Measurements from ENCODE around the gene RBM25.

Gene RBM25

GRCh38 chr14:73116079-73116665 is 57.8 kb downstream of the RBM25 start:
- no peak overlapping the region for H2BK12ac ChIP-seq (ENCODE audit: low read length in 2 of 2)
- H3K4ac ChIP-seq (ENCODE audit: low read depth in 1 of 2, low read length in 2 of 2): no peak overlapping the region
- H2AFZ ChIP-seq (ENCODE audit: low read depth, low read length): no peak overlapping the region
- no peak overlapping the region for H3K18ac ChIP-seq (ENCODE audit: low read depth in 1 of 2, low read length in 2 of 2)
- H2BK5ac ChIP-seq (ENCODE audit: low read depth, low read length, poor library complexity, severe bottlenecking): no peak overlapping the region
- H3K4me1 ChIP-seq (ENCODE audit: control insufficient read depth, insufficient read depth, low read depth, low read length): no peaks in the 10 kb centered on the region
- 97% methylated on average over 6 of the region's 6 CpGs for WGBS
- H2BK15ac ChIP-seq (ENCODE audit: low read depth, poor library complexity, severe bottlenecking): no peak overlapping the region
- H3K14ac ChIP-seq (ENCODE audit: low read length in 2 of 2): no peak overlapping the region
- H2AK5ac ChIP-seq (ENCODE audit: low read length, severe bottlenecking): no peak overlapping the region
- no peaks in the 10 kb centered on the region for H3K27me3 ChIP-seq (ENCODE audit: control insufficient read depth in 1 of 2, insufficient read depth in 1 of 2, low read length in 2 of 2)
- no peak overlapping the region for H2BK120ac ChIP-seq (ENCODE audit: low read depth, low read length)
- DNase-seq: no peak
- no peak overlapping the region for H4K8ac ChIP-seq (ENCODE audit: low read length)
- H3K27ac ChIP-seq (ENCODE audit: low read length, poor library complexity, severe bottlenecking): no peak overlapping the region
- H3K4me3 ChIP-seq (ENCODE audit: insufficient read depth in 1 of 2, low read depth in 1 of 2, low read length in 2 of 2): no peak overlapping the region
- no peak overlapping the region for H3K9ac ChIP-seq (ENCODE audit: low read length)
- no peaks in the 10 kb centered on the region for H3K9me3 ChIP-seq (ENCODE audit: control insufficient read depth, low read length)
- H3K4me2 ChIP-seq (ENCODE audit: low read length, poor library complexity, severe bottlenecking): no peak overlapping the region
- no peak overlapping the region for H3K23ac ChIP-seq (ENCODE audit: low read length in 2 of 2)
- peaks cover 19 to 88% of the 10 kb centered on the region in 2 experiments for H3K36me3 ChIP-seq (ENCODE audit: control insufficient read depth in 1 of 2, insufficient read depth in 2 of 2, low read depth in 1 of 2, low read length in 2 of 2)
- no peak overlapping the region for H4K91ac ChIP-seq (ENCODE audit: low read length)
- peaks cover 22% of the 10 kb centered on the region for H3K79me1 ChIP-seq (replicated peaks; ENCODE audit: low read length, poor library complexity, severe bottlenecking)

GRCh38 chr14:73124180-73124894 is 66.0 kb downstream of the RBM25 start:
- Histone ChIP-seq H3K27ac (ENCODE audit: low read length, poor library complexity, severe bottlenecking) (no peak overlapping the region), H3K18ac (ENCODE audit: low read depth in 1 of 2, low read length in 2 of 2) (no peak overlapping the region), H2BK15ac (ENCODE audit: low read depth, poor library complexity, severe bottlenecking) (no peak overlapping the region), H2AFZ (ENCODE audit: low read depth, low read length) (no peak overlapping the region), H3K23ac (ENCODE audit: low read length in 2 of 2) (no peak overlapping the region), H2BK12ac (ENCODE audit: low read length in 2 of 2) (no peak overlapping the region), H2BK120ac (ENCODE audit: low read depth, low read length) (no peak overlapping the region), H4K91ac (ENCODE audit: low read length) (no peak overlapping the region), H3K9me3 (ENCODE audit: control insufficient read depth, low read length) (no peaks in the 10 kb centered on the region), H3K27me3 (ENCODE audit: control insufficient read depth in 1 of 2, insufficient read depth in 1 of 2, low read length in 2 of 2) (no peaks in the 10 kb centered on the region), H4K8ac (ENCODE audit: low read length) (no peak overlapping the region), H3K4me2 (ENCODE audit: low read length, poor library complexity, severe bottlenecking) (no peak overlapping the region), H3K36me3 (ENCODE audit: control insufficient read depth in 1 of 2, insufficient read depth in 2 of 2, low read depth in 1 of 2, low read length in 2 of 2) (peaks cover 7 to 64% of the 10 kb centered on the region in 2 experiments), H3K4ac (ENCODE audit: low read depth in 1 of 2, low read length in 2 of 2) (no peak overlapping the region), H3K4me1 (ENCODE audit: control insufficient read depth, insufficient read depth, low read depth, low read length) (peaks cover 2% of the 10 kb centered on the region), H3K4me3 (ENCODE audit: insufficient read depth in 1 of 2, low read depth in 1 of 2, low read length in 2 of 2) (no peak overlapping the region), H3K9ac (ENCODE audit: low read length) (no peak overlapping the region), H2AK5ac (ENCODE audit: low read length, severe bottlenecking) (no peak overlapping the region), H2BK5ac (ENCODE audit: low read depth, low read length, poor library complexity, severe bottlenecking) (no peak overlapping the region), H3K14ac (ENCODE audit: low read length in 2 of 2) (no peak overlapping the region), H3K79me1 (replicated peaks; ENCODE audit: low read length, poor library complexity, severe bottlenecking) (peaks cover 5% of the 10 kb centered on the region)
- 98% methylated on average over 6 of the region's 6 CpGs for WGBS
- DNase-seq: no peak

GRCh38 chr14:73125169-73125588 is 66.8 kb downstream of the RBM25 start:
- H2AK5ac ChIP-seq (ENCODE audit: low read length, severe bottlenecking): no peak overlapping the region
- H3K4me2 ChIP-seq (ENCODE audit: low read length, poor library complexity, severe bottlenecking): no peak overlapping the region
- no peak overlapping the region for H4K8ac ChIP-seq (ENCODE audit: low read length)
- peaks cover 8% of the 10 kb centered on the region for H3K79me1 ChIP-seq (replicated peaks; ENCODE audit: low read length, poor library complexity, severe bottlenecking)
- H2BK120ac ChIP-seq (ENCODE audit: low read depth, low read length): no peak overlapping the region
- DNase-seq: no peak
- whole genome bisulfite sequencing: 75% methylated on average over 5 of the region's 5 CpGs
- H2BK12ac ChIP-seq (ENCODE audit: low read length in 2 of 2): no peak overlapping the region
- H3K27me3 ChIP-seq (ENCODE audit: control insufficient read depth in 1 of 2, insufficient read depth in 1 of 2, low read length in 2 of 2): no peaks in the 10 kb centered on the region
- no peak overlapping the region for H3K23ac ChIP-seq (ENCODE audit: low read length in 2 of 2)
- H3K14ac ChIP-seq (ENCODE audit: low read length in 2 of 2): no peak overlapping the region
- H4K91ac ChIP-seq (ENCODE audit: low read length): no peak overlapping the region
- no peak overlapping the region for H3K27ac ChIP-seq (ENCODE audit: low read length, poor library complexity, severe bottlenecking)
- no peak overlapping the region for H2BK5ac ChIP-seq (ENCODE audit: low read depth, low read length, poor library complexity, severe bottlenecking)
- H3K4me3 ChIP-seq (ENCODE audit: insufficient read depth in 1 of 2, low read depth in 1 of 2, low read length in 2 of 2): no peak overlapping the region
- H3K4ac ChIP-seq (ENCODE audit: low read depth in 1 of 2, low read length in 2 of 2): no peak overlapping the region
- H2AFZ ChIP-seq (ENCODE audit: low read depth, low read length): no peak overlapping the region
- H3K9ac ChIP-seq (ENCODE audit: low read length): no peak overlapping the region
- peaks cover 2% of the 10 kb centered on the region for H3K4me1 ChIP-seq (ENCODE audit: control insufficient read depth, insufficient read depth, low read depth, low read length)
- H3K36me3 ChIP-seq (ENCODE audit: control insufficient read depth in 1 of 2, insufficient read depth in 2 of 2, low read depth in 1 of 2, low read length in 2 of 2): peaks cover 6 to 56% of the 10 kb centered on the region in 2 experiments
- no peaks in the 10 kb centered on the region for H3K9me3 ChIP-seq (ENCODE audit: control insufficient read depth, low read length)
- H3K18ac ChIP-seq (ENCODE audit: low read depth in 1 of 2, low read length in 2 of 2): no peak overlapping the region
- H2BK15ac ChIP-seq (ENCODE audit: low read depth, poor library complexity, severe bottlenecking): no peak overlapping the region

- H3K9me3 ChIP-seq (ENCODE audit: control insufficient read depth, low read length): no peaks in the 10 kb centered on the region
- no peak overlapping the region for H3K27ac ChIP-seq (ENCODE audit: low read length, poor library complexity, severe bottlenecking)
- no peak overlapping the region for H3K9ac ChIP-seq (ENCODE audit: low read length)
- H3K14ac ChIP-seq (ENCODE audit: low read length in 2 of 2): no peak overlapping the region
- H3K4me2 ChIP-seq (ENCODE audit: low read length, poor library complexity, severe bottlenecking): no peak overlapping the region
- DNase-seq: no peak
- H3K36me3 ChIP-seq (ENCODE audit: control insufficient read depth in 1 of 2, insufficient read depth in 2 of 2, low read depth in 1 of 2, low read length in 2 of 2): peaks cover 6 to 50% of the 10 kb centered on the region in 2 experiments
- no peak overlapping the region for H2BK15ac ChIP-seq (ENCODE audit: low read depth, poor library complexity, severe bottlenecking)
- no peak overlapping the region for H2BK12ac ChIP-seq (ENCODE audit: low read length in 2 of 2)
- no peak overlapping the region for H3K18ac ChIP-seq (ENCODE audit: low read depth in 1 of 2, low read length in 2 of 2)
- 100% methylated on average over 1 of the region's 3 CpGs for WGBS
- H3K79me1 ChIP-seq (replicated peaks; ENCODE audit: low read length, poor library complexity, severe bottlenecking): peaks cover 8% of the 10 kb centered on the region
- no peak overlapping the region for H2BK5ac ChIP-seq (ENCODE audit: low read depth, low read length, poor library complexity, severe bottlenecking)
- H3K4me3 ChIP-seq (ENCODE audit: insufficient read depth in 1 of 2, low read depth in 1 of 2, low read length in 2 of 2): no peak overlapping the region
- H3K23ac ChIP-seq (ENCODE audit: low read length in 2 of 2): no peak overlapping the region
- H2AK5ac ChIP-seq (ENCODE audit: low read length, severe bottlenecking): no peak overlapping the region
- H3K27me3 ChIP-seq (ENCODE audit: control insufficient read depth in 1 of 2, insufficient read depth in 1 of 2, low read length in 2 of 2): no peaks in the 10 kb centered on the region
- H4K8ac ChIP-seq (ENCODE audit: low read length): no peak overlapping the region
- H4K91ac ChIP-seq (ENCODE audit: low read length): no peak overlapping the region
- H2BK120ac ChIP-seq (ENCODE audit: low read depth, low read length): no peak overlapping the region
- H2AFZ ChIP-seq (ENCODE audit: low read depth, low read length): no peak overlapping the region
- H3K4ac ChIP-seq (ENCODE audit: low read depth in 1 of 2, low read length in 2 of 2): no peak overlapping the region
- peaks cover 2% of the 10 kb centered on the region for H3K4me1 ChIP-seq (ENCODE audit: control insufficient read depth, insufficient read depth, low read depth, low read length)
Measured at GRCh38 chr14:73125746-73126145, 67.4 kb downstream of the RBM25 start.

Data from mesenchymal stem cell (in vitro differentiated cells and primary cell).